Suprapubic skin (tissue), 3 donors: ENCODE measurements around the gene NPAS3.

ENCODE experiments used
- CTCF ChIP-seq, 2 donors: fragments of 200-600 bp in 1 of 2; fragments of 450-650 bp in 1 of 2; sonication (generic) in 1 of 2; IDR thresholded peaks; one replicate each; pipeline ENCODE4 v1.5.1; 2016 to 2019; ENCODE audit warnings: antibody characterized with exemption in 2 of 2, mild to moderate bottlenecking in 1 of 2, moderate library complexity in 1 of 2
- POLR2A ChIP-seq, 2 donors: fragments of 450-650 bp; IDR thresholded peaks; one replicate each; pipeline ENCODE4 v1.6.1; 2017; ENCODE audit warnings: antibody characterized with exemption in 2 of 2, mild to moderate bottlenecking in 2 of 2, moderate library complexity in 2 of 2

DNA sequence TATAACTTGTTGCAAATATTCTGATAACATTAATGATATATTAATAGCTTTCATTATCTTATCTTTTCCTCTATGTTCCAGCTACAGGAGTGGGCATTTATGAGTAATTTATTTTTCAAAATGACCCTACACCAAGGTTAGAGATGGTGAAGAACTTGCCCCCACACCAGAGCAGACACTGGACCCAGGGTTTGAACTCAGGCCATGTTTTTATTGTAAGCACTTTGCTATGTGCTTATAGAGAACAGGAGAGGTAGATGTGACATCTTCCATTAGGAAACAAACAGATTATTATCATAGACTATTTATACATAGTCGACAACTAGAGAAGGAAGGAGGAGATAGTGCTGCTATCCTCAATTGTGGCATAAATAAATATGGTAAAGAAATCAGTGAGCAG is 747.0 kb downstream of the NPAS3 start:
- TF ChIP-seq CTCF (IDR thresholded peaks at IDR 0.05) (no peak), POLR2A (IDR thresholded peaks at IDR 0.05) (no peak)
